ENCODE measurements around the gene MEI1.

Gene MEI1

DNA sequence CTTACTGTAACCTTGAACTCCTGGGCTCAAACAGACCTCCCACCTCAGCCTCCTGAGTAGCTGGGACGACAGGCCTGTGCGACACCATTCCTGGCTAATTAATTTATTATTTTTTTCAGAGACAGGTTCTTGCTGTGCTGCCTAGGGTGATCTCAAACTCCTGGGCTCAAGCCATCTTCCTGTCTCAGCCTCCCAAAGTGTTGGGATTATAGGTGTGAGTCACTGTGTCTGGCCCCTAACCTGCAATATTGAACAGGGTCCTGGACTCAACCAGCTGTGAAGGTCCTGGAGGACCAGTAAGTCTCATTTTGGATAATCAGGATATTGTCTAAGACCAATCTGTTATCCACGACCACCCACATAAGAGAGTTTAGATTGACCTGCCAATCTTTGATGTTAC, 116.4 kb downstream of the MEI1 start:
- H3K4me3 ChIP-seq (replicated peaks; ENCODE audit: low read depth, low read length) = no peak overlapping the region
- TF ChIP-seq, protein P1, sequence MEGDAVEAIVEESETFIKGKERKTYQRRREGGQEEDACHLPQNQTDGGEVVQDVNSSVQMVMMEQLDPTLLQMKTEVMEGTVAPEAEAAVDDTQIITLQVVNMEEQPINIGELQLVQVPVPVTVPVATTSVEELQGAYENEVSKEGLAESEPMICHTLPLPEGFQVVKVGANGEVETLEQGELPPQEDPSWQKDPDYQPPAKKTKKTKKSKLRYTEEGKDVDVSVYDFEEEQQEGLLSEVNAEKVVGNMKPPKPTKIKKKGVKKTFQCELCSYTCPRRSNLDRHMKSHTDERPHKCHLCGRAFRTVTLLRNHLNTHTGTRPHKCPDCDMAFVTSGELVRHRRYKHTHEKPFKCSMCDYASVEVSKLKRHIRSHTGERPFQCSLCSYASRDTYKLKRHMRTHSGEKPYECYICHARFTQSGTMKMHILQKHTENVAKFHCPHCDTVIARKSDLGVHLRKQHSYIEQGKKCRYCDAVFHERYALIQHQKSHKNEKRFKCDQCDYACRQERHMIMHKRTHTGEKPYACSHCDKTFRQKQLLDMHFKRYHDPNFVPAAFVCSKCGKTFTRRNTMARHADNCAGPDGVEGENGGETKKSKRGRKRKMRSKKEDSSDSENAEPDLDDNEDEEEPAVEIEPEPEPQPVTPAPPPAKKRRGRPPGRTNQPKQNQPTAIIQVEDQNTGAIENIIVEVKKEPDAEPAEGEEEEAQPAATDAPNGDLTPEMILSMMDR (IDR thresholded peaks at IDR 0.05; ENCODE audit: low read depth, low read length, missing control alignments) = no peak
- DNase-seq (ENCODE audit: extremely low read depth, low read depth) = no peak

DNA sequence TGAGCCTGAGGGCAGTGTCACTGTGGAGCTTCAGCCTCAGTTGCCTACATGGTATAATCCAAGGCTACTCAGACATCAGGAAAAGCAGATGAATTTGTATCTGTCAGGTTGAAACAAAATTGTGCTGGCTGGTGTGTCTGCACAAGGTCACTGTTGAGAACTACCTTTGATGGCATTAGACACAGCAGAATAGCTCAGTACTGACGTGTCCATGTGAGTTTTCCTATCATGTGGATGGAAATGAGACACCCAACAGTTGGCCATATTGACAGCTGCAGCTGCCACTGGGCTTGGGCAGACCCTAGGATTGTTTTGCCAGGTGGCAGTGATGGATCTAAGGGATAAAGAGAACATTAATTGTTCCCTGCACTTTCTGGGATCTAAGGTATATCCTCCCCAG, 116.9 kb downstream of the MEI1 start:
- TF ChIP-seq, protein P1 (IDR thresholded peaks at IDR 0.05; ENCODE audit: low read depth, low read length, missing control alignments) = no peak
- no peak for DNase-seq (ENCODE audit: extremely low read depth, low read depth)
- H3K4me3 ChIP-seq (replicated peaks; ENCODE audit: low read depth, low read length) = no peak overlapping the region

DNA sequence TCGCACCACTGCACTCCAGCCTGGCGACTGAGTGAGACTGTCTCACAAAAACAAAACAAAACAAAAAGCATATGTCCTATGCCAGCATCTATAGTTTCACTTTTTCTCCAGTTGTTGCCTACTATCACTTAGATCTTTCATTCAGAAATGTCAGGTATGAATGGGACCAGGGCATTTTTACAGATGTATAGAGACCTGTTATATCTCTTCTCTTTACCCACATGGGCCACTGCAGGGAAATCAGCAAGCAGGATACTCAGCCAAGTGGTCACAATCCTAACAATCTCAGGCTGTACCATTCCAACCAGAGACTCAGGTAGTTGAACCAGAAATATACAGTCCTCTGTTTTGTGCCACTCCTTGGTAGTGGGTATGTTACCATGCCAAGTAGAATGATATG, 117.6 kb downstream of the MEI1 start:
- no peak overlapping the region for H3K4me3 ChIP-seq (replicated peaks; ENCODE audit: low read depth, low read length)
- no peak for DNase-seq (ENCODE audit: extremely low read depth, low read depth)
- TF ChIP-seq, protein P1 (IDR thresholded peaks at IDR 0.05; ENCODE audit: low read depth, low read length, missing control alignments) = no peak

DNA sequence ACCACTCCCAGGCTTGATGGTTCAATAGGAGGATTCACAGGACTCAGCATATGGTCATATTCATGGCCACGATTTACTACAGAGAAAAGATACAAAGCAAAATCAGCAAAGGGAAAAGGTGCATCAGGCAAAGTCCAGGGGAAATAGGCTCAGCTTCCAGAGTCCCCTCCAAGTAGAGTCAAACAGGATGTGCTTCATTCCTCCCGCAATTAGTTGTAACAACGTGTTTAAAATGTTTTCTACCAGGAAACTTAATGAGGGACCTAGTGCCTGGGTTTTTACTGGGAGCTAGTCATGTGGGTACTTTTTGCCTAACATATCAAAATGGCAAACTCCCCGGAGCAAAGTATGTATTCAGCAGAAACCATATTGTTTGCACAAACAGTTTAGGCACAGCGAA, 118.7 kb downstream of the MEI1 start:
- no peak overlapping the region for H3K4me3 ChIP-seq (replicated peaks; ENCODE audit: low read depth, low read length)
- no peak for DNase-seq (ENCODE audit: extremely low read depth, low read depth)
- TF ChIP-seq, protein P1 (IDR thresholded peaks at IDR 0.05; ENCODE audit: low read depth, low read length, missing control alignments) = no peak

DNA sequence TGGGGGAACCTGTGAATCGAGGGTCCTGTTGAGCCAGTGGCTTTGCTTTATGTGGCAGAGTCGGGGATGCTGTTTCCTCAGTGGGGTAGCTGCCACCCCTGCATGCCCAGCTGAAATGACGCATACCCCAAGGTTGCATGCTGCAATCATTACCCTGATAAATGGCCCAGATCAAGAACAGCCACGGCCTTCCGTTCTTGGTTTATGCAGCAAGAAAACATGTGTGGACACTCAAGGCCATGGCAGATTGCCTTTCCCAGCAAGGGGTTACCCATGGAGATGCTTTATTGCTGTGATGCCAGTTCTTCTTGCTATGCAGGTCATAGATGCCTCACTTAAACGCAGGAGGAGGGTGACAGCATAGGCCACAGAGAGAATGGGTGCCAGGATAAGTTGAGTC, 119.3 kb downstream of the MEI1 start:
- TF ChIP-seq, protein P1 (IDR thresholded peaks at IDR 0.05; ENCODE audit: low read depth, low read length, missing control alignments) = no peak
- DNase-seq (ENCODE audit: extremely low read depth, low read depth) = no peak

DNA sequence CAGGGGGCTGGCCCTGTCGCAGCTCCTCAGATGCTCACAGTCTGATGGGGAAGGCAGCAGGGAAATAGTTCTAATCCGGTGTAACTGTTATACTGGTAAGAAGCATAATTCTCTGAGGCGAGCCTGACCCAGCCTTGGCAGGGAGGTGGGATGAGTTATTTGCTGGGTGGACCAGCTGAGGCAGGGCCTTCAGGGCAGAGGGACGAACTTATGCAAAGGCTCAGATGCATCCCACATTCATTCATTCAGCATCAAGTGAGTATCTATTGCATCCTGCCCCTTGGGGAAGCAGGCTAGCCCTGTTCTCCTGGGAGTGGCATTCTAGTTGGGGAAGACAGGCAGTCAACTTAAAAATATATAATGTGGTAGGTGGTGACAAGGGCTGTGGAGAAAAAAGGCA, 120.0 kb downstream of the MEI1 start:
- H3K4me3 ChIP-seq (replicated peaks; ENCODE audit: low read depth, low read length) = no peak overlapping the region
- TF ChIP-seq, protein P1 (IDR thresholded peaks at IDR 0.05; ENCODE audit: low read depth, low read length, missing control alignments) = no peak
- DNase-seq (ENCODE audit: extremely low read depth, low read depth) = no peak

More for the DNA sequence above, 119.3 kb downstream of the MEI1 start:
- H3K4me3 ChIP-seq (replicated peaks; ENCODE audit: low read depth, low read length) = no peak overlapping the region

DNA sequence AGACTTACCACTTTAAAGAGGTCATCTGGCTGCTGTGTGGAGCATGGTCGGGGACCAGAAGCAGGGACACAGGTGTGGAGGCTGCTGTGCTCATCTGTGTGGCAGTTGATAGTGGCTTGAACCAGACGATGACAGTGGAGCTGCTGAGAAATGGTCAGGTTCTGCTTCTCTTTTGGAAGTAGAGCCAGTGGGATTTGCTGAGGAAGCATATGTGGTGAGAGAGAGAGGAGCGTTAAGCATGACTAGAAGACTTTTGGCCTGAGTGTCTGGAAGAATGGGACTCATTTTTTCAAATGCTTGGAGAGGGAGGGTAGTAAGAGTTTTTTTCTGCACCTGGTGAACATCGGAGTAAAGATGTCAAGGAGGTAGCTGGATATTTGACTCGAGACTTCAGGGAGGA, 121.1 kb downstream of the MEI1 start:
- no peak for DNase-seq (ENCODE audit: extremely low read depth, low read depth)
- TF ChIP-seq, protein P1 (IDR thresholded peaks at IDR 0.05; ENCODE audit: low read depth, low read length, missing control alignments) = no peak
- no peak overlapping the region for H3K4me3 ChIP-seq (replicated peaks; ENCODE audit: low read depth, low read length)

All from HFF-Myc (cell line).